PFSK-1 (cell line): Measurements from ENCODE around the gene GPC6.
A peak's percentile ranks its signal among the peaks of the same experiment; 100 is the strongest.

Experiments
- FOXP2 ChIP-seq: optimal IDR thresholded peaks from 2 replicates; pipeline ENCODE3; 2011; ENCODE audit warnings: borderline replicate concordance, control low read depth, inconsistent platforms; ENCODE audit not compliant: insufficient read depth; ENCODE audit errors: extremely low read length, extremely low read depth
- POLR2AphosphoS5 ChIP-seq: IDR thresholded peaks from 2 replicates; pipeline ENCODE4 v1.6.1; 2012; ENCODE audit warnings: low read depth, mild to moderate bottlenecking, control low read depth, low read length, moderate library complexity
- REST ChIP-seq, 2 experiments: IDR thresholded peaks; 2 replicates each; pipeline versions ENCODE4 v1.6.1 to v1.8.0; 2011 to 2012; ENCODE audit warnings: low read depth in 2 of 2, low read length in 2 of 2, control low read depth in 1 of 2, inconsistent platforms in 1 of 2, mild to moderate bottlenecking in 1 of 2, moderate library complexity in 1 of 2; ENCODE audit not compliant: insufficient read depth in 1 of 2
- SIN3A ChIP-seq: IDR thresholded peaks from 2 replicates; pipeline ENCODE4 v1.6.1; 2012; ENCODE audit warnings: mild to moderate bottlenecking, low read length, moderate library complexity, borderline replicate concordance; ENCODE audit not compliant: insufficient read depth
- TAF1 ChIP-seq: IDR thresholded peaks from 2 replicates; pipeline ENCODE4 v1.6.1; 2012; ENCODE audit warnings: low read length, control low read depth, borderline replicate concordance; ENCODE audit not compliant: insufficient read depth

Gene GPC6

DNA sequence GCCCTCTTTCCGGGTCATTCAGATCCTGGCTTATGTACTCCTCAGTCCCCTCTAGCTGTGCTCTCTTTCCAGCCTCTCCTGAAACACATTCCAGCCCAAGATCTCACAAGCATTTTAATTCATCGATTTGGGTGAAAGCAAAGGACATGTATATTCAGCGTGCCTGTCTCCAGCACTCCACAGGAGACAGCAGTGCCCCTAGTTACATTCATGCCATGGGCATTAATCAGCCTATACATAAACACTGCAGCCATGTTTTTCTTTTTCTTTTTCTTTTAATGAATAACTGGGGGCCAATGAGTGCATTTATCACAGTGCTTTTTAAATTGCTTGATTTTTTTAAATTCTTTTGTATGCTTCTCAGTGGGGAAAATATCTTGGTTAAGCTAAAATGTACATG lies 1053.7 kb downstream of the GPC6 start:
- TF ChIP-seq POLR2AphosphoS5 = no peak
- no peak for TF ChIP-seq TAF1
- no peak for TF ChIP-seq SIN3A
- no peak for TF ChIP-seq FOXP2
- TF ChIP-seq REST (IDR thresholded peaks at IDR 0.05; ENCODE audit: insufficient read depth in 1 of 2, low read depth in 2 of 2, low read length in 2 of 2) = no peak

- TF ChIP-seq REST (IDR thresholded peaks at IDR 0.05; ENCODE audit: insufficient read depth in 1 of 2, low read depth in 2 of 2, low read length in 2 of 2) = peak; percentile 37 to 80; a peak in 1 of 4 replicates
- TF ChIP-seq TAF1 = no peak
Observed at GRCh38 chr13:94280845-94281244, 1054.2 kb downstream of the GPC6 start.

DNA sequence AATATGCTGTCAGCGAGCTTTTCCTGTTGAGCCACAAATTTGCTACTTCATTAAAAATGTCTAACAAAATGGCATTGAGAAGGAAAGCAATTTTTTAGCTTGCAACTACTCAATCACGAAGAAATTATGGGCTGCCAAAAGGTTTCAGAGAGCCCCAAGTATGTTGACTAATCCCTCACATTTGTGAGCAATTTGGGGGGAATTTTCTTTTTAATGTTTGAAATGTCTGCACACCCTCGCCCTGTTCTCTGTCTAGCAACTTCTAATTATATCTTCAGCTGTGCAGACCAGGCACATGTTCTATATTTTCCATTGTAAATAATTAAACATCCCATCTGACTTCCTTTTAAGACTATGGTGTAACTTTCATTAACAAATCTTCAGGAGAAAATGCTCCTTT lies 1060.0 kb downstream of the GPC6 start:
- TF ChIP-seq FOXP2 = no peak
- no peak for TF ChIP-seq REST (IDR thresholded peaks at IDR 0.05; ENCODE audit: insufficient read depth in 1 of 2, low read depth in 2 of 2, low read length in 2 of 2)
- TF ChIP-seq SIN3A = no peak
- TF ChIP-seq POLR2AphosphoS5 = no peak
- no peak for TF ChIP-seq TAF1

GRCh38 chr13:94291631-94292322 lies 1065.2 kb downstream of the GPC6 start:
- no peak for TF ChIP-seq POLR2AphosphoS5
- TF ChIP-seq TAF1 = no peak
- no peak for TF ChIP-seq REST (IDR thresholded peaks at IDR 0.05; ENCODE audit: insufficient read depth in 1 of 2, low read depth in 2 of 2, low read length in 2 of 2)
- TF ChIP-seq FOXP2 = no peak
- no peak for TF ChIP-seq SIN3A

DNA sequence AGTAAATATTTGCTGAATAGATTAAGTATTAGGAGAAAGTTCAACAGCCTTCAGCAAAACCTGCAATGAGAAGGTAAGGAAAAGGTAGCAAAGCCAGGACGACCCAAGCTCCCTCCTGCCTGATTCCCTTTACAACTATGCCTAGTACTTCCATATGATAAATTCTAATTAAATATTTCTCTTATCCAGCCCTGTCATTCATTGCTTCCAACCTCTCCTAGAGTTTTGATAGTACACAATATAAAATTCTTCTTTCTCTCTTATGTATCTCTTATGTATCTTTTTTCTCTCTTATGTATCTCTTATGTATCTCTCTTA lies 1065.7 kb downstream of the GPC6 start:
- TF ChIP-seq SIN3A (no peak), REST (IDR thresholded peaks at IDR 0.05; ENCODE audit: insufficient read depth in 1 of 2, low read depth in 2 of 2, low read length in 2 of 2) (no peak), TAF1 (no peak), POLR2AphosphoS5 (no peak), FOXP2 (no peak)
